SK-N-MC (cell line): ENCODE data around the gene KAZN.

Experiments
- EZH2 ChIP-seq: fragments of 200-600 bp; sonication (generic); IDR thresholded peaks from one replicate; pipeline ENCODE4 v1.6.1; 2017; ENCODE audit warnings: antibody characterized with exemption
- POLR2AphosphoS5 ChIP-seq: IDR thresholded peaks from 2 replicates; pipeline ENCODE4 v1.6.1; 2012; ENCODE audit warnings: mild to moderate bottlenecking, low read depth, low read length, borderline replicate concordance

DNA sequence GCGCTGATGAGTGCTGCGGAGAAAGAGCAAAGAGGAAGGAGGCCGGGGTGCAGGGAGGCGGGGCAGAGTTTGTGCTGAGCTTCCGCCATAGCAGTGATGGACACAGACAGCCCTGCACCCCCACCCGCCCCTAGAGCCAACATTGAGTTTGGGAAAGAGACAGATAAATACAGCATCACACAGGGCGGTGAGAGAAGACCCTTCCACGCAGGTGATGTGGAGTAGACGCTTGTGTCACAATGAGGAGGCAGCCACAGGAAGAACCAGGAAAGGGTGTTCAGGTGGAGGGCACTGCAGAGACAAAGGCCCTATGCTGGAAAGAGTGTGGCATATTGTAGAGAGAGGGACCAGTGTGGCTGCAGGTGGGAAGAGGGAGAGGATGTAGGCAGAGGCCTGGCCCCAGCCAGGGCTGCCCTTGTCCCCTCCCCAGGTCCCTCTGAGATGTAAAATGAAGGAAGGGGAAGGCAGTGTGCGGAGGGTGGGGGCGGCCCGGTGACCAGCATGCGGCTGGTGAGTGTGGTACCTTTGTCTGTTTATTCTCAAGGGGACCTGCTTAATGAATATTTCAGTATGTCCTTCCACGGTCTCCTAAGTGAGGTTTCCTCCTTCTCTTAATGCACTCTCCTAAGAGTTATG is 360.7 kb downstream of the KAZN start:
- TF ChIP-seq POLR2AphosphoS5 (no peak), EZH2 (no peak)
